GM23338 (cell line): ENCODE measurements around the gene SLC7A5. TPM values are rescaled to one million over a fixed set of nuclear protein-coding genes. Genes with fewer than 3 reads are reported as not detected.
A peak's percentile ranks its signal among the peaks of the same experiment; 100 is the strongest.

Experiments used
- ATAC-seq: fragments of 200-7000 bp; cut with Tn5 transposase; 3 replicates; pipeline ENCODE4 v1.9.1; 2020
- DNase-seq: peaks from one replicate; pipeline ENCODE4 v3.0.0-alpha.2; 2015; ENCODE audit warnings: low spot score
- H2AFZ ChIP-seq: fragments of 200-600 bp; sonication (generic); 2 replicates; pipeline ENCODE4 v1.8.0; 2016; ENCODE audit warnings: antibody characterized with exemption, mild to moderate bottlenecking, moderate library complexity
- H3F3A ChIP-seq: fragments of 200-600 bp; sonication (generic); replicated peaks from 2 replicates; pipeline ENCODE4 v1.8.0; 2017; ENCODE audit warnings: antibody characterized with exemption, mixed run types, low read depth
- H3K27ac ChIP-seq: fragments of 200-600 bp; sonication (generic); 2 replicates; pipeline ENCODE4 v1.6.1; 2016; ENCODE audit warnings: low read depth
- H3K27me3 ChIP-seq: fragments of 200-600 bp; sonication (generic); 2 replicates; pipeline ENCODE4 v1.8.0; 2016; ENCODE audit warnings: mild to moderate bottlenecking, mixed run types, moderate library complexity; ENCODE audit not compliant: insufficient read depth
- H3K36me3 ChIP-seq: fragments of 200-600 bp; sonication (generic); 2 replicates; pipeline ENCODE4 v1.8.0; 2016; ENCODE audit warnings: mild to moderate bottlenecking; ENCODE audit not compliant: insufficient read depth
- H3K4me1 ChIP-seq: fragments of 200-600 bp; sonication (generic); 2 replicates; pipeline ENCODE4 v1.8.0; 2016; ENCODE audit warnings: mild to moderate bottlenecking, moderate library complexity; ENCODE audit not compliant: insufficient read depth
- H3K4me2 ChIP-seq: fragments of 200-600 bp; sonication (generic); 2 replicates; pipeline ENCODE4 v1.7.1; 2017; ENCODE audit warnings: mixed run types
- H3K4me3 ChIP-seq: fragments of 200-600 bp; sonication (generic); 2 replicates; pipeline ENCODE4 v1.6.1; 2016; ENCODE audit warnings: mixed run types
- H3K79me2 ChIP-seq: fragments of 200-600 bp; sonication (generic); replicated peaks from 2 replicates; pipeline ENCODE4 v1.8.0; 2017; ENCODE audit warnings: mild to moderate bottlenecking; ENCODE audit not compliant: insufficient read depth
- H3K9me2 ChIP-seq: fragments of 200-600 bp; sonication (generic); 2 replicates; pipeline ENCODE4 v1.8.0; 2017; ENCODE audit not compliant: insufficient read depth
- H4K20me1 ChIP-seq: fragments of 200-600 bp; sonication (generic); replicated peaks from 2 replicates; pipeline ENCODE4 v1.8.0; 2017; ENCODE audit warnings: mild to moderate bottlenecking; ENCODE audit not compliant: insufficient read depth
- H3K27ac Mint-ChIP-seq: 2 replicates; pipeline ENCODE4 v1.8.0; 2020; ENCODE audit warnings: inconsistent platforms, mild to moderate bottlenecking, moderate library complexity, mixed read lengths
- H3K27me3 Mint-ChIP-seq: 3 replicates; pipeline ENCODE4 v1.8.0; 2022; ENCODE audit warnings: low read depth, mild to moderate bottlenecking, moderate library complexity, mixed read lengths, inconsistent platforms; ENCODE audit not compliant: insufficient read depth, poor library complexity
- H3K36me3 Mint-ChIP-seq: 3 replicates; pipeline ENCODE4 v1.8.0; 2021; ENCODE audit warnings: low read depth, mild to moderate bottlenecking, inconsistent platforms, moderate library complexity, mixed read lengths
- H3K4me1 Mint-ChIP-seq: 3 replicates; pipeline ENCODE4 v1.8.0; 2020; ENCODE audit warnings: mild to moderate bottlenecking, inconsistent platforms, mixed read lengths
- H3K4me3 Mint-ChIP-seq: 3 replicates; pipeline ENCODE4 v1.8.0; 2021; ENCODE audit warnings: moderate library complexity, mild to moderate bottlenecking, inconsistent platforms, mixed read lengths
- H3K9me3 Mint-ChIP-seq: 3 replicates; pipeline ENCODE4 v1.8.0; 2020; ENCODE audit warnings: moderate library complexity, mild to moderate bottlenecking, inconsistent platforms, mixed read lengths
- EZH2phosphoT487 ChIP-seq: fragments of 200-600 bp; sonication (generic); IDR thresholded peaks from one replicate; pipeline ENCODE4 v1.8.1; 2018; ENCODE audit warnings: antibody characterized with exemption; ENCODE audit not compliant: unreplicated experiment
- NANOG ChIP-seq: IDR thresholded peaks from 2 replicates; pipeline ENCODE4 v1.6.1; 2016; ENCODE audit warnings: antibody characterized with exemption, borderline replicate concordance
- POLR2AphosphoS5 ChIP-seq: IDR thresholded peaks from 2 replicates; pipeline ENCODE4 v1.6.1; 2016; ENCODE audit warnings: antibody characterized with exemption, low read depth
- REST ChIP-seq: IDR thresholded peaks from one replicate; pipeline ENCODE4 v1.6.1; 2018; ENCODE audit warnings: antibody characterized with exemption; ENCODE audit not compliant: unreplicated experiment
- ZNF114 ChIP-seq: fragments of 250-450 bp; sonication (Bioruptor Pico); IDR thresholded peaks from 2 replicates; pipeline ENCODE4 v1.5.0; 2020; ENCODE audit warnings: mild to moderate bottlenecking, moderate library complexity
- ZNF331 ChIP-seq: fragments of 250-450 bp; sonication (Bioruptor Pico); IDR thresholded peaks from 2 replicates; pipeline ENCODE4 v1.5.0; 2020; ENCODE audit warnings: low read depth, mild to moderate bottlenecking, moderate library complexity
- ZNF462 ChIP-seq: fragments of 250-450 bp; sonication (Bioruptor Pico); IDR thresholded peaks from 2 replicates; pipeline ENCODE4 v1.5.0; 2020; ENCODE audit warnings: mild to moderate bottlenecking, moderate library complexity
- polyA plus RNA-seq: library from polyadenylated mRNA; unstranded; fragments of >200 nt; fragmentation: Nextera tagmentation; extraction: Ambion mirVana; gene quantifications from 2 replicates; pipeline ENCODE4 v1.2.1, GENCODE V29; 2016
- total RNA-seq: library from RNA; depleted of rRNA; stranded (reverse); fragments of >200 nt; shearing (Covaris generic); gene quantifications from 2 replicates; pipeline ENCODE4 v1.2.3, GENCODE V29; 2014

Gene SLC7A5
- total and polyA plus RNA-seq, 2 experiments from 2014 or later = 107 to 386 TPM

GRCh38 chr16:87828907-87829621 is 40.2 kb downstream of the SLC7A5 start:
- Mint-ChIP-seq H3K36me3 (peaks cover 45% of the 10 kb centered on the region), H3K4me3 (no peak overlapping the region), H3K27ac (peak overlapping the region; percentile 72), H3K27me3 (peaks cover 23% of the 10 kb centered on the region), H3K9me3 (no peaks in the 10 kb centered on the region; the same call in 1 of the 3 replicates), H3K4me1 (peaks cover 52% of the 10 kb centered on the region)
- no peaks in the 10 kb centered on the region for H3K79me2 ChIP-seq
- peaks cover 15% of the 10 kb centered on the region; the same call in 1 of the 2 replicates for H3F3A ChIP-seq
- H3K36me3 ChIP-seq = peaks cover 14% of the 10 kb centered on the region; the same call in 1 of the 2 replicates
- H2AFZ ChIP-seq = no peak overlapping the region
- H4K20me1 ChIP-seq = peaks cover 5% of the 10 kb centered on the region
- no peaks in the 10 kb centered on the region for H3K27me3 ChIP-seq
- peak; percentile 9 for ATAC-seq
- peak overlapping the region; percentile 83; the same call in 1 of the 2 replicates for H3K27ac ChIP-seq
- no peak overlapping the region for H3K4me2 ChIP-seq
- no peak overlapping the region for H3K4me3 ChIP-seq
- no peaks in the 10 kb centered on the region for H3K9me2 ChIP-seq
- TF ChIP-seq ZNF462 (CRISPR knock-in tag) (no peak), POLR2AphosphoS5 (no peak; the same call in 1 of the 2 replicates)
- DNase-seq = no peak
- peaks cover 40% of the 10 kb centered on the region for H3K4me1 ChIP-seq

- DNase-seq = no peak
- Mint-ChIP-seq H3K36me3 (peaks cover 38% of the 10 kb centered on the region), H3K4me1 (peaks cover 59% of the 10 kb centered on the region), H3K27me3 (peaks cover 25% of the 10 kb centered on the region), H3K9me3 (no peaks in the 10 kb centered on the region; the same call in 1 of the 3 replicates), H3K27ac (peak overlapping the region; percentile 89), H3K4me3 (no peak overlapping the region)
- H3K79me2 ChIP-seq = no peaks in the 10 kb centered on the region
- peaks cover 7% of the 10 kb centered on the region; the same call in 1 of the 2 replicates for H3K36me3 ChIP-seq
- no peak overlapping the region for H3K4me2 ChIP-seq
- no peak overlapping the region for H2AFZ ChIP-seq
- peaks cover 5% of the 10 kb centered on the region for H4K20me1 ChIP-seq
- H3K27me3 ChIP-seq = no peaks in the 10 kb centered on the region
- no peak for ATAC-seq
- peaks cover 15% of the 10 kb centered on the region; the same call in 1 of the 2 replicates for H3F3A ChIP-seq
- peaks cover 46% of the 10 kb centered on the region for H3K4me1 ChIP-seq
- H3K9me2 ChIP-seq = no peaks in the 10 kb centered on the region
- no peak overlapping the region for H3K4me3 ChIP-seq
- H3K27ac ChIP-seq = peak overlapping the region; percentile 83; the same call in 1 of the 2 replicates
- no peak for TF ChIP-seq EZH2phosphoT487
- no peak for TF ChIP-seq NANOG
- no peak for TF ChIP-seq REST
- TF ChIP-seq ZNF114 (CRISPR knock-in tag) = no peak
- TF ChIP-seq ZNF331 (CRISPR knock-in tag) = no peak
- peak; percentile 49 for TF ChIP-seq POLR2AphosphoS5
These were observed 41.0 kb downstream of the SLC7A5 start for GRCh38 chr16:87828071-87828906.
